NCI-H2227 (cell line): Measurements from ENCODE around the gene PLEKHM3.

Experiments
- DNase-seq: peaks from one replicate; lab custom pipeline; 2025; ENCODE audit not compliant: unreplicated experiment; lab: John Stamatoyannopoulos, UW

The PLEKHM3 gene

GRCh38 chr2:207805566-207806226 lies 219.6 kb downstream of the PLEKHM3 start:
- no peak for DNase-seq

GRCh38 chr2:207802650-207803049 lies 222.7 kb downstream of the PLEKHM3 start:
- no peak for DNase-seq

GRCh38 chr2:207801259-207801658 lies 224.1 kb downstream of the PLEKHM3 start:
- no peak for DNase-seq

- DNase-seq, result peak; percentile 72
Observed at GRCh38 chr2:207796585-207797350, 228.6 kb downstream of the PLEKHM3 start.

- no peak for DNase-seq
Observed at GRCh38 chr2:207792244-207792785, 233.0 kb downstream of the PLEKHM3 start.

GRCh38 chr2:207791579-207792243 lies 233.6 kb downstream of the PLEKHM3 start:
- no peak for DNase-seq

- no peak for DNase-seq
Observed at GRCh38 chr2:207790898-207791297, 234.4 kb downstream of the PLEKHM3 start.

GRCh38 chr2:207787800-207788199 lies 237.5 kb downstream of the PLEKHM3 start:
- no peak for DNase-seq

- no peak for DNase-seq
Observed at GRCh38 chr2:207787017-207787416, 238.3 kb downstream of the PLEKHM3 start.

GRCh38 chr2:207784898-207785297 lies 240.4 kb downstream of the PLEKHM3 start:
- DNase-seq, result no peak

GRCh38 chr2:207783514-207783913 lies 241.8 kb downstream of the PLEKHM3 start:
- no peak for DNase-seq

GRCh38 chr2:207782238-207783030 lies 242.9 kb downstream of the PLEKHM3 start:
- DNase-seq, result peak; percentile 35

- DNase-seq, result no peak
Observed at GRCh38 chr2:207779523-207779922, 245.8 kb downstream of the PLEKHM3 start.

GRCh38 chr2:207778298-207778882 lies 246.9 kb downstream of the PLEKHM3 start:
- no peak for DNase-seq

- DNase-seq, result no peak
Observed at GRCh38 chr2:207777124-207777523, 248.2 kb downstream of the PLEKHM3 start.

GRCh38 chr2:207775473-207775872 lies 249.9 kb downstream of the PLEKHM3 start:
- no peak for DNase-seq

GRCh38 chr2:207772844-207773205 lies 252.5 kb downstream of the PLEKHM3 start:
- DNase-seq, result no peak

- DNase-seq, result peak; percentile 57
Observed at GRCh38 chr2:207772081-207772843, 253.1 kb downstream of the PLEKHM3 start.

GRCh38 chr2:207771421-207771820 lies 253.9 kb downstream of the PLEKHM3 start:
- DNase-seq, result no peak
